ENCODE data around the gene KIF3C. TPM values are rescaled to one million over a fixed set of nuclear protein-coding genes. Genes with fewer than 3 reads are reported as not detected.
"Not testable (repeated sequence)": the region's sequence is repeated elsewhere in the genome, so short reads cannot be mapped to it uniquely, and the experiment has no call there.

The KIF3C gene
- total RNA-seq, 1 donor from 2014 or later = 6.5 TPM

- intact Hi-C loops (cut with DNase I) = no loop called here
- DNase-seq (no peak), ATAC-seq (no peak)
- no peaks in the 10 kb centered on the region for H3K4me1 ChIP-seq
- H3K27ac ChIP-seq = no peak overlapping the region
- H3K36me3 ChIP-seq = no peaks in the 10 kb centered on the region
- TF ChIP-seq CTCF (IDR thresholded peaks at IDR 0.05) = no peak
- H3K4me3 ChIP-seq = no peak overlapping the region
- H3K27me3 ChIP-seq = no peaks in the 10 kb centered on the region
- H3K9me3 ChIP-seq = no peaks in the 10 kb centered on the region
These were observed 77.2 kb downstream of the KIF3C start for GRCh38 chr2:25905126-25905525.

GRCh38 chr2:25903216-25903776 is 79.0 kb downstream of the KIF3C start:
- intact Hi-C loops (cut with DNase I) = no loop called here
- Histone ChIP-seq H3K4me3 (no peak overlapping the region), H3K4me1 (no peaks in the 10 kb centered on the region), H3K36me3 (no peaks in the 10 kb centered on the region), H3K27me3 (no peaks in the 10 kb centered on the region), H3K27ac (no peak overlapping the region), H3K9me3 (no peaks in the 10 kb centered on the region)
- DNase-seq = peak; percentile 1
- no peak for ATAC-seq
- no peak for TF ChIP-seq CTCF (IDR thresholded peaks at IDR 0.05)

- DNase-seq = peak; percentile 16
- Histone ChIP-seq H3K36me3 (no peaks in the 10 kb centered on the region), H3K27me3 (no peaks in the 10 kb centered on the region), H3K4me1 (no peaks in the 10 kb centered on the region), H3K27ac (no peak overlapping the region), H3K4me3 (no peak overlapping the region), H3K9me3 (no peaks in the 10 kb centered on the region)
- ATAC-seq = peak; percentile 34
- no peak for TF ChIP-seq CTCF (IDR thresholded peaks at IDR 0.05)
- intact Hi-C loops (cut with DNase I) = no loop called here
These were observed 82.8 kb downstream of the KIF3C start for GRCh38 chr2:25899404-25899970.

- no peaks in the 10 kb centered on the region for H3K27me3 ChIP-seq
- intact Hi-C loops (cut with DNase I) = no loop called here
- no peak overlapping the region for H3K27ac ChIP-seq
- DNase-seq (peak; percentile 10), ATAC-seq (peak; percentile 22)
- no peaks in the 10 kb centered on the region for H3K9me3 ChIP-seq
- no peak overlapping the region for H3K4me3 ChIP-seq
- TF ChIP-seq CTCF (IDR thresholded peaks at IDR 0.05) = no peak
- H3K36me3 ChIP-seq = no peaks in the 10 kb centered on the region
- no peaks in the 10 kb centered on the region for H3K4me1 ChIP-seq
These were observed 84.8 kb downstream of the KIF3C start for GRCh38 chr2:25897506-25897905.

GRCh38 chr2:25896308-25896707 is 86.0 kb downstream of the KIF3C start:
- ATAC-seq; H3K9me3 ChIP-seq; intact Hi-C loops (cut with DNase I); H3K27me3 ChIP-seq; H3K36me3 ChIP-seq; H3K27ac ChIP-seq; DNase-seq; H3K4me1 ChIP-seq; H3K4me3 ChIP-seq: not testable (repeated sequence)

- no peak overlapping the region for H3K4me3 ChIP-seq
- ATAC-seq (no peak), DNase-seq (no peak)
- H3K27ac ChIP-seq = no peak overlapping the region
- no peak for TF ChIP-seq CTCF (IDR thresholded peaks at IDR 0.05)
- no peaks in the 10 kb centered on the region for H3K36me3 ChIP-seq
- intact Hi-C loops (cut with DNase I) = no loop called here
- no peaks in the 10 kb centered on the region for H3K9me3 ChIP-seq
- no peaks in the 10 kb centered on the region for H3K4me1 ChIP-seq
- no peaks in the 10 kb centered on the region for H3K27me3 ChIP-seq
These were observed 86.7 kb downstream of the KIF3C start for GRCh38 chr2:25895610-25896009.

Measured in upper lobe of right lung (tissue), 1 donor.